Hematopoietic multipotent progenitor cell treated with erythropoietin and hydrocortisone succinate and interleukin-3 and kit ligand, for 17 days (in vitro differentiated cells): Measurements from ENCODE around the gene CHCT1.
"Not testable (repeated sequence)": the region's sequence is repeated elsewhere in the genome, so short reads cannot be mapped to it uniquely, and the experiment has no call there.

Source experiments
- DNase-seq: peaks from one replicate; pipeline ENCODE4 v3.0.0-alpha.2; 2015; ENCODE audit warnings: low spot score

CHCT1 gene

GRCh38 chr17:60398227-60398959 lies 23.9 kb upstream of the CHCT1 start:
- no peak for DNase-seq

- no peak for DNase-seq
These were observed 20.5 kb upstream of the CHCT1 start for GRCh38 chr17:60401819-60402218.

GRCh38 chr17:60403523-60403810 lies 18.8 kb upstream of the CHCT1 start:
- no peak for DNase-seq

GRCh38 chr17:60403962-60404361 lies 18.3 kb upstream of the CHCT1 start:
- no peak for DNase-seq

- no peak for DNase-seq
These were observed 15.4 kb upstream of the CHCT1 start for GRCh38 chr17:60406887-60407286.

- no peak for DNase-seq
These were observed 12.3 kb upstream of the CHCT1 start for GRCh38 chr17:60410001-60410400.

- DNase-seq, result no peak
These were observed 9.6 kb upstream of the CHCT1 start for GRCh38 chr17:60412701-60413100.

- no peak for DNase-seq
These were observed 7.1 kb upstream of the CHCT1 start for GRCh38 chr17:60415146-60415545.

GRCh38 chr17:60416368-60416925 lies 5.8 kb upstream of the CHCT1 start:
- DNase-seq, result no peak

- DNase-seq, result not testable (repeated sequence)
These were observed 3.3 kb upstream of the CHCT1 start for GRCh38 chr17:60419003-60419402.

- not testable (repeated sequence) for DNase-seq
These were observed 2.4 kb upstream of the CHCT1 start for GRCh38 chr17:60419875-60420274.

- DNase-seq, result peak; percentile 74
These were observed 772 bp upstream of the CHCT1 start for GRCh38 chr17:60421273-60422161.

- DNase-seq, result no peak
These were observed 1.6 kb downstream of the CHCT1 start for GRCh38 chr17:60423865-60424264.

- DNase-seq, result no peak
These were observed 3.3 kb downstream of the CHCT1 start for GRCh38 chr17:60425626-60426025.

- DNase-seq, result no peak
These were observed 4.3 kb downstream of the CHCT1 start for GRCh38 chr17:60426596-60426995.

GRCh38 chr17:60428491-60428890 lies 6.2 kb downstream of the CHCT1 start:
- DNase-seq, result not testable (repeated sequence)

- DNase-seq, result not testable (repeated sequence)
These were observed 8.3 kb downstream of the CHCT1 start for GRCh38 chr17:60430561-60430960.

GRCh38 chr17:60433021-60433997 lies 11.0 kb downstream of the CHCT1 start:
- not testable (repeated sequence) for DNase-seq

GRCh38 chr17:60435244-60436167 lies 13.2 kb downstream of the CHCT1 start:
- peak; percentile 89 for DNase-seq

- DNase-seq, result no peak
These were observed 14.4 kb downstream of the CHCT1 start for GRCh38 chr17:60436676-60437075.

GRCh38 chr17:60439501-60439900 lies 17.2 kb downstream of the CHCT1 start:
- DNase-seq, result no peak
